Measurements from ENCODE around the gene MAT2A. TPM values are rescaled to one million over a fixed set of nuclear protein-coding genes. Genes with fewer than 3 reads are reported as not detected.

Gene MAT2A
- total RNA-seq (100 to 1,000 TPM; 123 to 227 (median 144) TPM), polyA plus RNA-seq (76.4 TPM)
- long read RNA-seq, donor 1, transcript MAT2A-201 (9 exons, 2,819 nt): major isoform, 98 of 138 reads
- long read RNA-seq, donor 1, partial matches to known transcripts: 28 of 138 reads
- long read RNA-seq, donor 1, other reads (novel, unspliced or antisense): 12 of 138 reads
- long read RNA-seq, donor 2, transcript MAT2A-201 (9 exons, 2,819 nt): major isoform, 85 of 122 reads
- long read RNA-seq, donor 2, partial matches to known transcripts: 26 of 122 reads
- long read RNA-seq, donor 2, other reads (novel, unspliced or antisense): 11 of 122 reads
- long read RNA-seq, donor 3, transcript MAT2A-201 (9 exons, 2,819 nt): major isoform, 614 of 856 reads
- long read RNA-seq, donor 3, partial matches to known transcripts: 168 of 856 reads
- long read RNA-seq, donor 3, other reads (novel, unspliced or antisense): 70 of 856 reads
- long read RNA-seq, donor 4, transcript MAT2A-201 (9 exons, 2,819 nt): major isoform, 137 of 186 reads
- long read RNA-seq, donor 4, partial matches to known transcripts: 38 of 186 reads
- long read RNA-seq, donor 4, other reads (novel, unspliced or antisense): 11 of 186 reads

- intact Hi-C loops (cut with DNase I): loop anchor here in 3 of 4 donors (5.0 kb wide), 2 partner anchors 36 to 101 kb away; no protein-coding TSS in a partner anchor
- under 1% methylated on average over 92 of the region's 92 CpGs for WGBS
- Histone ChIP-seq H3K27ac (ENCODE audit: low read length) (peak within 1 kb of the TSS; percentile 99), H3K9me3 (ENCODE audit: control insufficient read depth, low read length) (no peaks in the 10 kb centered on the region), H3K27me3 (ENCODE audit: control insufficient read depth, insufficient read depth) (no peaks in the 10 kb centered on the region), H3K4me1 (ENCODE audit: control insufficient read depth, insufficient read depth, low read length) (peaks cover 2% of the 10 kb centered on the region), H3K4me3 (ENCODE audit: low read length) (peak within 1 kb of the TSS; percentile 67)
- DNase-seq (peak; percentile 95 to 98 (median 98)), ATAC-seq (peak; percentile 93 to 95)
These were observed at the start of gene MAT2A for GRCh38 chr2:85538507-85539360. MAT2A (plus strand) TSS chr2:85539168; CDS start chr2:85539288, 120 bp downstream.

GRCh38 chr2:85490861-85491755 is 47.9 kb upstream of the MAT2A start:
- intact Hi-C loops (cut with DNase I): no loop called here
- Histone ChIP-seq H3K27ac (ENCODE audit: low read length) (no peak overlapping the region), H3K4me3 (ENCODE audit: low read length) (no peak overlapping the region), H3K27me3 (ENCODE audit: control insufficient read depth, insufficient read depth) (no peaks in the 10 kb centered on the region), H3K9me3 (ENCODE audit: control insufficient read depth, low read length) (no peaks in the 10 kb centered on the region), H3K4me1 (ENCODE audit: control insufficient read depth, insufficient read depth, low read length) (no peaks in the 10 kb centered on the region)
- ATAC-seq (no peak), DNase-seq (no peak)
- 90% methylated on average over 3 of the region's 3 CpGs for WGBS

GRCh38 chr2:85496436-85496835 is 42.5 kb upstream of the MAT2A start:
- no peaks in the 10 kb centered on the region for H3K27me3 ChIP-seq (ENCODE audit: control insufficient read depth, insufficient read depth)
- no peak for DNase-seq
- no peaks in the 10 kb centered on the region for H3K4me1 ChIP-seq (ENCODE audit: control insufficient read depth, insufficient read depth, low read length)
- no peak overlapping the region for H3K4me3 ChIP-seq (ENCODE audit: low read length)
- H3K27ac ChIP-seq (ENCODE audit: low read length): no peak overlapping the region
- no peaks in the 10 kb centered on the region for H3K9me3 ChIP-seq (ENCODE audit: control insufficient read depth, low read length)
- intact Hi-C loops (cut with DNase I): no loop called here
- ATAC-seq: no peak
- WGBS: 96% methylated on average over 1 of the region's 1 CpG

GRCh38 chr2:85497944-85498630 is 40.9 kb upstream of the MAT2A start:
- no peaks in the 10 kb centered on the region for H3K9me3 ChIP-seq (ENCODE audit: control insufficient read depth, low read length)
- H3K27me3 ChIP-seq (ENCODE audit: control insufficient read depth, insufficient read depth): no peaks in the 10 kb centered on the region
- no peak overlapping the region for H3K4me3 ChIP-seq (ENCODE audit: low read length)
- H3K27ac ChIP-seq (ENCODE audit: low read length): no peak overlapping the region
- WGBS: 79% methylated on average over 4 of the region's 4 CpGs
- H3K4me1 ChIP-seq (ENCODE audit: control insufficient read depth, insufficient read depth, low read length): no peaks in the 10 kb centered on the region
- ATAC-seq (no peak), DNase-seq (no peak)
- intact Hi-C loops (cut with DNase I): no loop called here

- Histone ChIP-seq H3K4me3 (ENCODE audit: low read length) (no peak overlapping the region), H3K9me3 (ENCODE audit: control insufficient read depth, low read length) (no peaks in the 10 kb centered on the region), H3K27me3 (ENCODE audit: control insufficient read depth, insufficient read depth) (no peaks in the 10 kb centered on the region), H3K27ac (ENCODE audit: low read length) (peak overlapping the region; percentile 77), H3K4me1 (ENCODE audit: control insufficient read depth, insufficient read depth, low read length) (peaks cover 8% of the 10 kb centered on the region)
- DNase-seq: no peak
- intact Hi-C loops (cut with DNase I): loop anchor here in 1 of 4 donors (5.0 kb wide), 1 partner anchor 36 kb away; the partner anchor contains the start of gene MAT2A
- ATAC-seq: peak in 1 of 2 donors; percentile 18
- 69% methylated on average over 3 of the region's 3 CpGs for WGBS
These were observed 37.7 kb upstream of the MAT2A start for GRCh38 chr2:85501248-85501647.

GRCh38 chr2:85502720-85503119 is 36.2 kb upstream of the MAT2A start:
- H3K4me3 ChIP-seq (ENCODE audit: low read length): no peak overlapping the region
- H3K27ac ChIP-seq (ENCODE audit: low read length): no peak overlapping the region
- no peaks in the 10 kb centered on the region for H3K9me3 ChIP-seq (ENCODE audit: control insufficient read depth, low read length)
- 69% methylated on average over 3 of the region's 3 CpGs for WGBS
- H3K4me1 ChIP-seq (ENCODE audit: control insufficient read depth, insufficient read depth, low read length): peaks cover 8% of the 10 kb centered on the region
- intact Hi-C loops (cut with DNase I): loop anchor here in 1 of 4 donors (5.0 kb wide), 1 partner anchor 35 kb away; the partner anchor contains the start of gene MAT2A
- H3K27me3 ChIP-seq (ENCODE audit: control insufficient read depth, insufficient read depth): no peaks in the 10 kb centered on the region
- DNase-seq (no peak), ATAC-seq (no peak)

GRCh38 chr2:85503168-85503850 is 35.7 kb upstream of the MAT2A start:
- ATAC-seq (no peak), DNase-seq (no peak)
- peaks cover 8% of the 10 kb centered on the region for H3K4me1 ChIP-seq (ENCODE audit: control insufficient read depth, insufficient read depth, low read length)
- H3K27me3 ChIP-seq (ENCODE audit: control insufficient read depth, insufficient read depth): no peaks in the 10 kb centered on the region
- no peaks in the 10 kb centered on the region for H3K9me3 ChIP-seq (ENCODE audit: control insufficient read depth, low read length)
- H3K27ac ChIP-seq (ENCODE audit: low read length): no peak overlapping the region
- WGBS: 89% methylated on average over 17 of the region's 17 CpGs
- intact Hi-C loops (cut with DNase I): loop anchor here in 1 of 4 donors (5.0 kb wide), 1 partner anchor 34 kb away; the partner anchor contains the start of gene MAT2A
- no peak overlapping the region for H3K4me3 ChIP-seq (ENCODE audit: low read length)

- Histone ChIP-seq H3K9me3 (ENCODE audit: control insufficient read depth, low read length) (no peaks in the 10 kb centered on the region), H3K27ac (ENCODE audit: low read length) (peak overlapping the region; percentile 28), H3K27me3 (ENCODE audit: control insufficient read depth, insufficient read depth) (no peaks in the 10 kb centered on the region), H3K4me3 (ENCODE audit: low read length) (no peak overlapping the region), H3K4me1 (ENCODE audit: control insufficient read depth, insufficient read depth, low read length) (peaks cover 8% of the 10 kb centered on the region)
- no peak for ATAC-seq
- DNase-seq: no peak
- intact Hi-C loops (cut with DNase I): loop anchor here in 1 of 4 donors (5.0 kb wide), 1 partner anchor 33 kb away; the partner anchor contains the start of gene MAT2A
- 86% methylated on average over 18 of the region's 18 CpGs for WGBS
These were observed 34.9 kb upstream of the MAT2A start for GRCh38 chr2:85503851-85504777.
